GM12891 (cell line): ENCODE data around the gene FBXO10.

Experiments
- POLR2A ChIP-seq: IDR thresholded peaks from 2 replicates; pipeline ENCODE4 v1.6.1; 2011; ENCODE audit warnings: low read depth, low read length, control low read depth
- POLR2AphosphoS5 ChIP-seq: IDR thresholded peaks from 2 replicates; pipeline ENCODE4 v1.6.1; 2011; ENCODE audit warnings: low read depth, low read length, control low read depth
- SPI1 ChIP-seq: IDR thresholded peaks from 2 replicates; pipeline ENCODE4 v1.6.1; 2011; ENCODE audit warnings: low read depth, low read length, control low read depth
- TAF1 ChIP-seq: IDR thresholded peaks from 2 replicates; pipeline ENCODE4 v1.6.1; 2011; ENCODE audit warnings: low read depth, low read length, control low read depth

GRCh38 chr9:37620396-37620795 lies 44.2 kb upstream of the FBXO10 start:
- TF ChIP-seq SPI1 (no peak), TAF1 (no peak), POLR2AphosphoS5 (no peak), POLR2A (no peak)
